Fibroblast of the aortic adventitia (primary cell): ENCODE results near the gene SPAAR. TPM values are rescaled to one million over a fixed set of nuclear protein-coding genes. Genes with fewer than 3 reads are reported as not detected.

ENCODE experiments used
- DNase-seq: peaks from one replicate; pipeline ENCODE4 v3.0.0-alpha.2; 2010; ENCODE audit warnings: low read depth
- H3K4me3 ChIP-seq: 2 replicates; pipeline ENCODE4 v1.5.1; 2011; ENCODE audit warnings: low read depth, mild to moderate bottlenecking, control low read depth, low read length, moderate library complexity
- total RNA-seq: library from RNA; depleted of rRNA; stranded (reverse); fragments of >200 nt; gene quantifications from 2 replicates; pipeline ENCODE4 v1.2.3, GENCODE V29; 2012; ENCODE audit warnings: low replicate concordance
- TF ChIP-seq, protein P1 (sequence below): IDR thresholded peaks from 2 replicates; pipeline ENCODE4 v1.5.1; 2011; ENCODE audit warnings: mild to moderate bottlenecking, low read length, control low read depth, inconsistent platforms; ENCODE audit not compliant: insufficient read depth

The SPAAR gene
- total RNA-seq, 1 donor, result not detected

DNA sequence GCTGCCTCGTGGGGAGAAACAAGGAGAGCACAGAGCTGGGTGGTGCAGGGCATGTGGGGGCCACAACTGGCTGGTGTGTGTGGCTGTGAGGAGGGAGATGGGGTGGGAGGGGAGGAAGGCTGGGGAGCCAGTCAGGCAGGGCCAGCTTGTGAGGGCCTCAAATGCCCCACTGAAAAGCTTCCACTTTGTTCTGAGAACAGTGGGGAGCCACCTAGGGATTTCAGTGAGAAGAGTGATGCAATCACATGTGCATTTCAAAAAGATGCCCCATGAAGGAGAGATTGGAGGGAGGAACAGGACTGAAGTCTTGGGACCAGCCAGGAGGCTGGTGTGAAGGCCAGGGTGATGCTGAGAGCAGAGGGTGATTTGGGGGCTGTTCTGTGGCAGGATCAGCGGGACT is 40.4 kb upstream of the SPAAR start:
- TF ChIP-seq, protein P1, sequence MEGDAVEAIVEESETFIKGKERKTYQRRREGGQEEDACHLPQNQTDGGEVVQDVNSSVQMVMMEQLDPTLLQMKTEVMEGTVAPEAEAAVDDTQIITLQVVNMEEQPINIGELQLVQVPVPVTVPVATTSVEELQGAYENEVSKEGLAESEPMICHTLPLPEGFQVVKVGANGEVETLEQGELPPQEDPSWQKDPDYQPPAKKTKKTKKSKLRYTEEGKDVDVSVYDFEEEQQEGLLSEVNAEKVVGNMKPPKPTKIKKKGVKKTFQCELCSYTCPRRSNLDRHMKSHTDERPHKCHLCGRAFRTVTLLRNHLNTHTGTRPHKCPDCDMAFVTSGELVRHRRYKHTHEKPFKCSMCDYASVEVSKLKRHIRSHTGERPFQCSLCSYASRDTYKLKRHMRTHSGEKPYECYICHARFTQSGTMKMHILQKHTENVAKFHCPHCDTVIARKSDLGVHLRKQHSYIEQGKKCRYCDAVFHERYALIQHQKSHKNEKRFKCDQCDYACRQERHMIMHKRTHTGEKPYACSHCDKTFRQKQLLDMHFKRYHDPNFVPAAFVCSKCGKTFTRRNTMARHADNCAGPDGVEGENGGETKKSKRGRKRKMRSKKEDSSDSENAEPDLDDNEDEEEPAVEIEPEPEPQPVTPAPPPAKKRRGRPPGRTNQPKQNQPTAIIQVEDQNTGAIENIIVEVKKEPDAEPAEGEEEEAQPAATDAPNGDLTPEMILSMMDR, result no peak
- H3K4me3 ChIP-seq, result no peak overlapping the region
- DNase-seq, result no peak

- no peak overlapping the region for H3K4me3 ChIP-seq
- DNase-seq, result no peak
- TF ChIP-seq, protein P1, result no peak
These were observed 39.6 kb upstream of the SPAAR start for GRCh38 chr9:35869621-35870216.

DNA sequence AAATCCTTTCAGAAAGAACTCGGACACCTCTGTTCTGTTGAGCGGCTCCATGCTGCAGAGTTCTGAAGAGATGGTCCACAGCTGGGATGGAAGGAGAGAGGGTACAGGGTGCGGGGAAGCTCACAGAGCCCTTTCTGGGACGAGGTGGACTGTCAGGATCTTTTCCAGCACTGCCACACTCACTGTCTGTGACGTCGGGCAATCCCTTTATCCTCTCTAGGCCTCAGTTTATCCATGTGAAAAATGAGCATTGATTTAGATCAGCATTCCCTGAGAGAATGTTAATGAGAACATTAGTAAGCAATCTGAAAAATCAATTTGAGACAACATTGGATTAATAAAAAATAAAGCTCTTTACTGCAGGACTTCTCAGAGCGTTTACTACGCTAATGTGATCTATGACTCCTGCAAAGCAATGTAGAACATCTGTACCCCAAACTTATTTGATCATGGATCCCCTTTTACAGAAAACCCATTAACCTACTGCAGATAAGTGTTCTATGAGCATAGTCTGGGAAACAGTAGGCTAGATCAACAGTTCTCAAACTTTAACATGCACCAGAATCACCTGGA is 38.9 kb upstream of the SPAAR start, which contains the start of gene OR13J1:
Gene OR13J1 (minus strand): TSS at position 51 of the 573 bp plus-strand sequence. CDS start 0 bp downstream, at position 51.
- H3K4me3 ChIP-seq, result no peak within 1 kb of the TSS
- TF ChIP-seq, protein P1, result no peak
- DNase-seq, result no peak

DNA sequence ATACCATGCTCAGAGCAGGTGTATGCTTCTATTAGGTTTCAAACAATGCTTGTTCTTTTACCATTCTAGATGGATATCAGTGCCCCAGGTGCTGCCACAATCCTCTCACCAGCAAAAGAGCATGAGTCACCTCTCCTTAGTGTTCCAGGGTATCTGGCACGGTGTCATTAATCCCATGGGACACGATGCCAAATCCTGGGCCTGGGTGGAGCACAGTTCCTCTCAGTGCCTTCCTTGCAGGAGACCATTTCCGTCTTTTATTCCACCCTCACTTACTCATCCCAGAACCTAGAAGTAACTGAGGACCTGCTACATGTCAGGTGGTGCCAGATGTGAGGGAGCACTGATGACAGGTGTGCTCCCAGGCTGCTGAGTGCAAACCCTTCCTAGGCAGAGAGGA is 37.7 kb upstream of the SPAAR start:
- no peak overlapping the region for H3K4me3 ChIP-seq
- TF ChIP-seq, protein P1, result no peak
- DNase-seq, result no peak

DNA sequence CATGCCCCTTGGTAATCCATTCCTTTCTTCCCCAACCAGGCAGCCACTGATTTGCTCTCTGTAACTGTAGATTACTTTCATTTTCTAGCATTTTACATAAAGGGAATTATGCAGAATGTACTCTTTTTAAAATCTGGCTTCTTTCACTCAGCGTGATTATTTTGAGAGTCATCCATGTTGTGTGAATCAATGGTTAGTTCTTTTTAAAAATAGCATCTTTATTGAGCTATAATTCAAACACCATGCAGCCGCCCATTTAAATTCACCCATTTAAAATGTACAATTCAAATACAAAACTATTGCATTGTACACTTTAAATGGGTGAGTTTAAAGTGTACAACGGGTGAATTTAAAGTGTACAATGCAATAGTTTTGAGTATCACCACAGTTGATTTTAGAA is 36.8 kb upstream of the SPAAR start:
- no peak overlapping the region for H3K4me3 ChIP-seq
- no peak for DNase-seq
- TF ChIP-seq, protein P1, result no peak

DNA sequence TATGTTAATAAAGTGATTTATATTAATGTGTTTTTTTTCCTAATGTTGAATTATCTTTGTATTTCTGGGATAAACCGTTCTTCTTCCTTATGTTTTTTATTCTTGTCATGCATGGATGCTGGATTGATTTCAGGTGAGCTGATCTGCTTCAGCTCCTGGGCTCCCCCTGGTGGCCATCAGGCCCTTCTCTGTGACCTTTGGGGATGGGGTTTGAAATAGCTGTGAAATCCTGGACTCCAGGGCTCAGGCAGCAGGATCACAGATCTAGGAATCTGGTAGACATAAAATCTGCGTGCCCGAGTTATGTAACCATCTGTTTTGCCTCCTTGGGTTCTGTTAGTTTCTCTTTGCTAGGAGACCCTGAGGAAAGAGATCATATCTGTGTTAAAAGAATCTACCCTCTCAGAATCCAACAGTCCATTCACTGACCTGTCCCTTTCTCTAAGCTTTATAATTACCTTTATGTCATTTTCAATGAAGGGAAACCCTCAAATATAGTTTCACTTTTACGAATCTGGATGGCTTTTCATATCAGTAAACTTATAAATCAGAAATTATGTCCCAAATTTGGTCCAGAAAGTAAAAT is 26.9 kb upstream of the SPAAR start:
- H3K4me3 ChIP-seq, result no peak overlapping the region
- TF ChIP-seq, protein P1, result peak; percentile 99
- DNase-seq, result peak; percentile 82
